Ovary (tissue), 3 donors: ENCODE data around the gene C22orf31.

Source experiments
- EP300 ChIP-seq: sonication (generic); formaldehyde crosslinking; IDR thresholded peaks from one replicate; pipeline ENCODE4 v1.6.1; 2017; ENCODE audit warnings: antibody characterized with exemption
- POLR2A ChIP-seq: fragments of 450-650 bp; IDR thresholded peaks from one replicate; pipeline ENCODE4 v1.6.1; 2017; ENCODE audit warnings: antibody characterized with exemption, mild to moderate bottlenecking, moderate library complexity
- TF ChIP-seq, protein P1 (sequence below), 3 donors: fragments of 450-650 bp in 2 of 3; fragments of 200-600 bp in 1 of 3; IDR thresholded peaks; one replicate each; pipeline versions ENCODE4 v1.5.1 to v1.8.0; 2016 to 2022; ENCODE audit warnings: antibody characterized with exemption in 3 of 3, mild to moderate bottlenecking in 1 of 3
- donor health status: DM: no; HTN: no; CAD: no.

DNA sequence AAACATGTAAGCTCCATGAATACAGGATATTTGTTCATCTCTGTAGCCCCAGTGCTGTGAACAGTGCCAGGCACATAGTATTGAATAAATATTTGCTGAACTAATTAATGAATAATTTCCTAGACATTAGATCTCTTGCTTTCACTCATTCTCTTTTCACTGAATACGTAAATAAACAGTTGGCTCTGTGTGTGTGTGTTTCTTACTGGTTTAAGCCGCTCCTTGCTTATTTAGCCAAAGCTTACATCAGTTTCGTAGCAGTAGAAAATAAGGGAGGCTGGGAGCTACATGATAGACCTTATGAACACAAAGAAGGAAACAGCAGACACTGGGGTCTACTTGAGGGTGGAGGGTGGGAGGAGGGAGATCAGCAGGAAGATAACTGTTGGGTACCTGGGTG lies 28.4 kb upstream of the C22orf31 start:
- TF ChIP-seq, protein P1, sequence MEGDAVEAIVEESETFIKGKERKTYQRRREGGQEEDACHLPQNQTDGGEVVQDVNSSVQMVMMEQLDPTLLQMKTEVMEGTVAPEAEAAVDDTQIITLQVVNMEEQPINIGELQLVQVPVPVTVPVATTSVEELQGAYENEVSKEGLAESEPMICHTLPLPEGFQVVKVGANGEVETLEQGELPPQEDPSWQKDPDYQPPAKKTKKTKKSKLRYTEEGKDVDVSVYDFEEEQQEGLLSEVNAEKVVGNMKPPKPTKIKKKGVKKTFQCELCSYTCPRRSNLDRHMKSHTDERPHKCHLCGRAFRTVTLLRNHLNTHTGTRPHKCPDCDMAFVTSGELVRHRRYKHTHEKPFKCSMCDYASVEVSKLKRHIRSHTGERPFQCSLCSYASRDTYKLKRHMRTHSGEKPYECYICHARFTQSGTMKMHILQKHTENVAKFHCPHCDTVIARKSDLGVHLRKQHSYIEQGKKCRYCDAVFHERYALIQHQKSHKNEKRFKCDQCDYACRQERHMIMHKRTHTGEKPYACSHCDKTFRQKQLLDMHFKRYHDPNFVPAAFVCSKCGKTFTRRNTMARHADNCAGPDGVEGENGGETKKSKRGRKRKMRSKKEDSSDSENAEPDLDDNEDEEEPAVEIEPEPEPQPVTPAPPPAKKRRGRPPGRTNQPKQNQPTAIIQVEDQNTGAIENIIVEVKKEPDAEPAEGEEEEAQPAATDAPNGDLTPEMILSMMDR (IDR thresholded peaks at IDR 0.05), result no peak
- TF ChIP-seq POLR2A, result no peak
- no peak for TF ChIP-seq EP300
